Measurements from ENCODE around the gene DMAP1. TPM values are rescaled to one million over a fixed set of nuclear protein-coding genes. Genes with fewer than 3 reads are reported as not detected.

Gene DMAP1
- total and polyA plus RNA-seq, 9 of the 15 experiments (the other 6 are each of a cell fraction or from before 2014, with no cell fraction given): 1.5 to 51.2 (median 30.3) TPM

DNA sequence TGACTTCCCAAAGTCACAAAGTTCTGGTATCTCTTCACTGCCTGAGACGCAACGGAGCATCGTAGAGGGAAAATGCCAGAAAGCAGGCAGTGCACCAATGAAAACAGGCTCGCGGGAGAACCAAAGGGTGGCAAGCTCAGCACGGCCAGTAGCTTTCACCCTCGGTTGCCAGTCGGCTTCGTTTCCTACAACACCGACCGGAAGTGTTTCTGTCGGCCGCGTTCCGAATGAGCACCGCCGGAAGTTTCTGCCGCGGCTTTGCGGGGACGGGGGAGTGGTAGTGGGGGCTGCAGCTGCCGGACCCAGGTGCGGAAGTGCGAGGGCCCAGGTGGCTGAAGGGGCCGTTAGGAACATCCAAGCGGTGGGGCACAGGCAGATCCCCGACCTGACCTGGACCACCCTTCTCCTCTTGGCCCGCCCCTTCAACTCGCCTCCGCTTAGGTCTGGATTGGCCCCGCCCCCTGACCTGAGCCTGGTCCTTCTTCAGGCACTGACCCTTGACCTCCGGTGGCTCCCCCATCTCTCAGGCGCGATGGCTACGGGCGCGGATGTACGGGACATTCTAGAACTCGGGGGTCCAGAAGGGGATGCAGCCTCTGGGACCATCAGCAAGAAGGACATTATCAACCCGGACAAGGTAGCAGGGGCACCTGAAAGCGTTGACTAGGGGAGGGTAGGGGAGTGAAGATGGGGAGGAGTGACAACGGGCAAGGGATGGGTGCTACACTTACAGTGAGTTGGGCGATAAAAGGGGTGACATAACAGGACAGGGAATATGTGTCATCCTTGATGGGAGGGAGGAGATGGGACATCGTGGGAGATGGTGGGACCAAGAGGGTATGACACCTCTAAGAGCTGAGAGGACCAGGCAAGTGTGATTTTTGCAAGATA is at the start of gene DMAP1 (continued):
- TF ChIP-seq ZNF778 (CRISPR knock-in tag; IDR thresholded peaks at IDR 0.05): no peak
- 0 out of 2 replicates have a peak, but pooled peaks have one; percentile 48 for TF ChIP-seq ZNF140 (CRISPR knock-in tag; IDR thresholded peaks at IDR 0.05)
- TF ChIP-seq ZNF134 (CRISPR knock-in tag; conservative IDR thresholded peaks at IDR 0.05): no peak; the same call in 1 of the 2 replicates
- TF ChIP-seq FOXA1 (IDR thresholded peaks at IDR 0.05; ENCODE audit: borderline replicate concordance): no peak
- TF ChIP-seq GATA2 (CRISPR knock-in tag; IDR thresholded peaks at IDR 0.05): no peak
- peak; percentile 87; the same call in 1 of the 2 replicates for TF ChIP-seq MTA3 (IDR thresholded peaks at IDR 0.05; ENCODE audit: borderline replicate concordance)
- TF ChIP-seq TAF7 (tag; IDR thresholded peaks at IDR 0.05): peak; percentile 70
- no peak for TF ChIP-seq ZBTB34 (CRISPR knock-in tag; IDR thresholded peaks at IDR 0.05)
- TF ChIP-seq FOXJ2 (tag; IDR thresholded peaks at IDR 0.05): no peak
- TF ChIP-seq, protein P1, sequence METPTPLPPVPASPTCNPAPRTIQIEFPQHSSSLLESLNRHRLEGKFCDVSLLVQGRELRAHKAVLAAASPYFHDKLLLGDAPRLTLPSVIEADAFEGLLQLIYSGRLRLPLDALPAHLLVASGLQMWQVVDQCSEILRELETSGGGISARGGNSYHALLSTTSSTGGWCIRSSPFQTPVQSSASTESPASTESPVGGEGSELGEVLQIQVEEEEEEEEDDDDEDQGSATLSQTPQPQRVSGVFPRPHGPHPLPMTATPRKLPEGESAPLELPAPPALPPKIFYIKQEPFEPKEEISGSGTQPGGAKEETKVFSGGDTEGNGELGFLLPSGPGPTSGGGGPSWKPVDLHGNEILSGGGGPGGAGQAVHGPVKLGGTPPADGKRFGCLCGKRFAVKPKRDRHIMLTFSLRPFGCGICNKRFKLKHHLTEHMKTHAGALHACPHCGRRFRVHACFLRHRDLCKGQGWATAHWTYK (CRISPR knock-in tag; IDR thresholded peaks at IDR 0.05): 0 out of 2 replicates have a peak, but pooled peaks have one; percentile 42
- TF ChIP-seq ZBTB12 (CRISPR knock-in tag; IDR thresholded peaks at IDR 0.05): 0 out of 2 replicates have a peak, but pooled peaks have one; percentile 20
- TF ChIP-seq RBM22 (IDR thresholded peaks at IDR 0.05; ENCODE audit: low read depth, low read length, poor library complexity, severe bottlenecking): peak; percentile 96
- no peak for TF ChIP-seq HEY1 (CRISPR knock-in tag; IDR thresholded peaks at IDR 0.05; ENCODE audit: borderline replicate concordance)
- peak; percentile 77 for TF ChIP-seq POLR2G (IDR thresholded peaks at IDR 0.05; ENCODE audit: low read depth, low read length)
- TF ChIP-seq ZNF583 (CRISPR knock-in tag; IDR thresholded peaks at IDR 0.05): peak; percentile 63; the same call in 1 of the 2 replicates
- no peak for TF ChIP-seq SMARCE1 (IDR thresholded peaks at IDR 0.05)
- TF ChIP-seq THRAP3 (IDR thresholded peaks at IDR 0.05; ENCODE audit: borderline replicate concordance): peak; percentile 94
- peak; percentile 83 for TF ChIP-seq EGR1 (conservative IDR thresholded peaks at IDR 0.05)
- TF ChIP-seq, protein P2, sequence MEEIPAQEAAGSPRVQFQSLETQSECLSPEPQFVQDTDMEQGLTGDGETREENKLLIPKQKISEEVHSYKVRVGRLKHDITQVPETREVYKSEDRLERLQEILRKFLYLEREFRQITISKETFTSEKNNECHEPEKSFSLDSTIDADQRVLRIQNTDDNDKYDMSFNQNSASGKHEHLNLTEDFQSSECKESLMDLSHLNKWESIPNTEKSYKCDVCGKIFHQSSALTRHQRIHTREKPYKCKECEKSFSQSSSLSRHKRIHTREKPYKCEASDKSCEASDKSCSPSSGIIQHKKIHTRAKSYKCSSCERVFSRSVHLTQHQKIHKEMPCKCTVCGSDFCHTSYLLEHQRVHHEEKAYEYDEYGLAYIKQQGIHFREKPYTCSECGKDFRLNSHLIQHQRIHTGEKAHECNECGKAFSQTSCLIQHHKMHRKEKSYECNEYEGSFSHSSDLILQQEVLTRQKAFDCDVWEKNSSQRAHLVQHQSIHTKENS (CRISPR knock-in tag; IDR thresholded peaks at IDR 0.05): no peak
- no peak for TF ChIP-seq SMAD2 (IDR thresholded peaks at IDR 0.05; ENCODE audit: low read depth, low read length)
- peak; percentile 93 for TF ChIP-seq ZC3H11A (IDR thresholded peaks at IDR 0.05; ENCODE audit: low read depth, low read length)

Data from K562 (cell line).